ENCODE measurements around the gene HSPA12A. TPM values are rescaled to one million over a fixed set of nuclear protein-coding genes. Genes with fewer than 3 reads are reported as not detected.
"Not testable (repeated sequence)": the region's sequence is repeated elsewhere in the genome, so short reads cannot be mapped to it uniquely, and the experiment has no call there.

The HSPA12A gene
- total RNA-seq, 1 experiment from 2014 or later: 10.6 TPM

- no peak for DNase-seq (ENCODE audit: extremely low read depth, low read depth)
Measured at GRCh38 chr10:116720241-116720643, 22.1 kb downstream of the HSPA12A start.

- no peak for DNase-seq (ENCODE audit: extremely low read depth, low read depth)
Measured at GRCh38 chr10:116719804-116720203, 22.6 kb downstream of the HSPA12A start.

- no peak for DNase-seq (ENCODE audit: extremely low read depth, low read depth)
Measured at GRCh38 chr10:116718058-116718457, 24.3 kb downstream of the HSPA12A start.

GRCh38 chr10:116716381-116716780, 26.0 kb downstream of the HSPA12A start:
- DNase-seq (ENCODE audit: extremely low read depth, low read depth): no peak

- DNase-seq (ENCODE audit: extremely low read depth, low read depth): no peak
Measured at GRCh38 chr10:116715839-116716377, 26.5 kb downstream of the HSPA12A start.

GRCh38 chr10:116715341-116715740, 27.0 kb downstream of the HSPA12A start:
- DNase-seq (ENCODE audit: extremely low read depth, low read depth): no peak

- no peak for DNase-seq (ENCODE audit: extremely low read depth, low read depth)
Measured at GRCh38 chr10:116713846-116714245, 28.5 kb downstream of the HSPA12A start.

GRCh38 chr10:116712989-116713543, 29.3 kb downstream of the HSPA12A start:
- DNase-seq (ENCODE audit: extremely low read depth, low read depth): no peak

GRCh38 chr10:116712519-116712918, 29.8 kb downstream of the HSPA12A start:
- no peak for DNase-seq (ENCODE audit: extremely low read depth, low read depth)

GRCh38 chr10:116711803-116712202, 30.6 kb downstream of the HSPA12A start:
- DNase-seq (ENCODE audit: extremely low read depth, low read depth): not testable (repeated sequence)

GRCh38 chr10:116710076-116710475, 32.3 kb downstream of the HSPA12A start:
- DNase-seq (ENCODE audit: extremely low read depth, low read depth): no peak

- DNase-seq (ENCODE audit: extremely low read depth, low read depth): no peak
Measured at GRCh38 chr10:116708877-116709276, 33.5 kb downstream of the HSPA12A start.

- no peak for DNase-seq (ENCODE audit: extremely low read depth, low read depth)
Measured at GRCh38 chr10:116708391-116708821, 34.0 kb downstream of the HSPA12A start.

- DNase-seq (ENCODE audit: extremely low read depth, low read depth): no peak
Measured at GRCh38 chr10:116707981-116708380, 34.4 kb downstream of the HSPA12A start.

- no peak for DNase-seq (ENCODE audit: extremely low read depth, low read depth)
Measured at GRCh38 chr10:116706281-116706680, 36.1 kb downstream of the HSPA12A start.

- no peak for DNase-seq (ENCODE audit: extremely low read depth, low read depth)
Measured at GRCh38 chr10:116705498-116705897, 36.9 kb downstream of the HSPA12A start.

- no peak for DNase-seq (ENCODE audit: extremely low read depth, low read depth)
Measured at GRCh38 chr10:116704926-116705325, 37.4 kb downstream of the HSPA12A start.

- DNase-seq (ENCODE audit: extremely low read depth, low read depth): no peak
Measured at GRCh38 chr10:116702165-116702564, 40.2 kb downstream of the HSPA12A start.

- no peak for DNase-seq (ENCODE audit: extremely low read depth, low read depth)
Measured at GRCh38 chr10:116699471-116700150, 42.8 kb downstream of the HSPA12A start.

GRCh38 chr10:116699049-116699448, 43.3 kb downstream of the HSPA12A start:
- DNase-seq (ENCODE audit: extremely low read depth, low read depth): no peak

- DNase-seq (ENCODE audit: extremely low read depth, low read depth): no peak
Measured at GRCh38 chr10:116698364-116698763, 44.0 kb downstream of the HSPA12A start.

GRCh38 chr10:116697816-116698215, 44.5 kb downstream of the HSPA12A start:
- DNase-seq (ENCODE audit: extremely low read depth, low read depth): no peak

Measured in NCI-H460 (cell line).